ENCODE data around the gene ABLIM2.

Gene ABLIM2

DNA sequence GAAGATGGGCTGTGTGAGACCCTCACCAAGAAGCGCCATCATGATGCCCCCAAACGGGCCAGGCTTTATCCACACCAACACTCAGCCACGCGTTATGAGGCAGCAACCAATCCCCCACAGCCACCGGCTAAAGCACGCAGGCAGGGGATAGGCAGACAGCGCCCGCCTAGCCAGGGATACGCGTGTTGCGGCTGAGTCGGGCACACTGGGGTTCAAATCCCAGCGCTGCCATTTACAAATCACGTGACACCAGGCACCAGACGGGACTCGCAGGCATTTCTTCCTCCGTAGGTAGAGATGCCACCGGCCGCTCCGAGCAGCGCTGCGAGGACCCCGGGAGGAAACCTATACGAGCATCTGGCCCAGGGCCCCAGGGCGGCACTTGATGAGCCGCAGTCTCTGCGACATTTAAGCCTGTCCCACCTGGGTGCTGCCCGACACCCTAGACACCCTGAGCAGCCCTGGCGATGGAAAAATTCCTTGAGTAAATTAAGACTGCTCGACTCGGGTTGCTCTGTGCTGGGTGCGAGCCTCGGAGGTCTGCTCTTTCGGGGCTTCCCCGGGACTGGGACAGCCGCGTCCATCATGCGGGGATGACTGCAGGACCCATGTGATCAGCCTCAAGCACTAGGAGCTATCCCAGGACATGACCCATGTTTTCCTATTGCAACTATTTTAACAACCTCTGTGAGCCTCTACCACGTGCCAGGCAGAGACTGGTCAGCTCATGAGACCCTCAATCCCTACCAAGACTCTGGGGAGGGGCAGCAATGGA lies 6.3 kb downstream of the ABLIM2 start:
- TF ChIP-seq, protein P1, sequence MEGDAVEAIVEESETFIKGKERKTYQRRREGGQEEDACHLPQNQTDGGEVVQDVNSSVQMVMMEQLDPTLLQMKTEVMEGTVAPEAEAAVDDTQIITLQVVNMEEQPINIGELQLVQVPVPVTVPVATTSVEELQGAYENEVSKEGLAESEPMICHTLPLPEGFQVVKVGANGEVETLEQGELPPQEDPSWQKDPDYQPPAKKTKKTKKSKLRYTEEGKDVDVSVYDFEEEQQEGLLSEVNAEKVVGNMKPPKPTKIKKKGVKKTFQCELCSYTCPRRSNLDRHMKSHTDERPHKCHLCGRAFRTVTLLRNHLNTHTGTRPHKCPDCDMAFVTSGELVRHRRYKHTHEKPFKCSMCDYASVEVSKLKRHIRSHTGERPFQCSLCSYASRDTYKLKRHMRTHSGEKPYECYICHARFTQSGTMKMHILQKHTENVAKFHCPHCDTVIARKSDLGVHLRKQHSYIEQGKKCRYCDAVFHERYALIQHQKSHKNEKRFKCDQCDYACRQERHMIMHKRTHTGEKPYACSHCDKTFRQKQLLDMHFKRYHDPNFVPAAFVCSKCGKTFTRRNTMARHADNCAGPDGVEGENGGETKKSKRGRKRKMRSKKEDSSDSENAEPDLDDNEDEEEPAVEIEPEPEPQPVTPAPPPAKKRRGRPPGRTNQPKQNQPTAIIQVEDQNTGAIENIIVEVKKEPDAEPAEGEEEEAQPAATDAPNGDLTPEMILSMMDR (IDR thresholded peaks at IDR 0.05) = no peak

DNA sequence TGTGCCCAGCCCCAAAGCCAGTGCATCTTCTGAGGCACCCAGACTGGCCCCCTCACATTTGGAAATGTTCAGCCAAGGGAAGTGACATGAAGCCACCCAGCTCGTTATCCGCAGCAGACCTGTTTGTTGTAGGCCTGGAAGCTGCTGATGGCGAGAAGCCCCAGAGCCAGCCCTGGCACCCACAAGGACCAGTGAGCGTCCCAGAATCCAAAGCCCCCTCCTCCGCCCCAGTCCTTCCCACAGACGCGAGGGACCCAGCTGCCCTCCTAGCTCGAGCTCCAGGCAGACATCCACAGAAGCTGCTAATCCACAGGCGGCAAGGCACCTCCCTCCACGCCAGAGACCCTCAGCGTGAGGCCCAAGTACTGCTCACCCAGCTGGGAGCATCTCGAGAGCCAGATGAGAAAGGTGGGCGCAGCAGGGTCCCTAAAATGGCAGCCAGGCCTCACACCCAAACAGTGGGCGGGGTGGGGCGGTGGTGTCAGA lies 7.4 kb downstream of the ABLIM2 start:
- TF ChIP-seq, protein P1 (IDR thresholded peaks at IDR 0.05) = no peak

DNA sequence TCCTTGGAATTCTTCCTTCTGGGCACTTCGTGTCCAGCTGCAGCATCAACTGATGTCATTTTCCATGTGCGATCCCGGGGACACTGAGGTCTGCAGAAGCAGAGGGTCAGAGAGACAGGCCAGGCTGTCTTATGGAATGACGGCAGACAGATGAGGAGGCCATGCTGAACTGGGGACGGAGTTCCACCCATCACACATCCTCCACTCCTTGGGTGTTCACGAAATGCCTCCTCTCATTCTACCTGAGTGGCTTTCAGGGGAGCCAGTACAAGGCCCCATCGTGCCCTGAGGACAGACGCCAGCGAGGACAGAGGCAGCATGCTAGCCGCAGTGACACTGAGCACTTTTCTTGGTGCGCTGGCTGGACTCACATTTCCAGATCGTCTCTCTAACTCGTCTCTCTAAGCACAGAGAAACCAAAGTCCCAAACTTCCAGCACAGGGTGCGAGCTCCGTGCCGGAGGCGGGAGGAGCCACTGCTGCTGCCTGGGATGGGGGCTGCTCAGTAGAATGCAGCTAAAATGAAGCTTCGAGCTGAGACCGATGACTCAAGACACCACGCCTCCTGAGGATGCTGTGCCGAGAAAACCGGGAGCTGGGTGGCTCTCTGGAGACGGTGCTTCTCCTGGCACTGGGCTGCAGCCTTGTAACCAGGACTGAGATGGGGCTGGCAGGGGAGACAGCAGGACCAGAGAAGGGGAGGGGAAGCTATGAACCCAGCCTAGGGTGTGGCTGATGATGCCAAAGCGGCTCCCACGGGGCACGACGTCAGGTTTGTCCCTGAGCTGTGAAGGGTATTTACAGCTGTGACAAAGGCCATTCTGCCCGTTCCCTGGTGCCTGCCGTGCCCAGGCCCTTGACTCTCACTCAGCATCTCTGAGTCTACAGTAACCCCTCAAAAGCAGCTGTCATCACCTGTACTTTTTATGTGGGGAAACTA lies 8.2 kb downstream of the ABLIM2 start:
- TF ChIP-seq, protein P1 (IDR thresholded peaks at IDR 0.05) = no peak

DNA sequence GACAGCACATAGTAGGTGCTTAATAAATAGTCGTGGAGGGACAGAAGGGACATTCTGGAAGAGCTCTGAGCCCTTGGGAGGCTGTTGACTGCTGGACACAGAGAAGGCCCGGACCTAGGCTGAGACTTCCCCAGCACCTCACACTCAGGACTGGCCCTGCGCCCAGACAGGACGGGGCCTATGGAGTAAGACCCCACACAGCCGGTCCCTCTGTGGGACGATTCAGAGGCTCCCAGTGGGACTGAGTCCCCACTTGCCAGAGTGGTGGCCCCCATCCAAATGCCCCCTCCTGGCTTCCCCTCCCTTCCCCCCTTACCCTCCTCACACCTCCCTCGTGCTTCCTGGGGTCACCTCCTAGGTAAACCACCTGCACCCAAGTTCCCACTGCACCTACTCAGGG lies 8.9 kb downstream of the ABLIM2 start:
- TF ChIP-seq, protein P1 (IDR thresholded peaks at IDR 0.05) = no peak

DNA sequence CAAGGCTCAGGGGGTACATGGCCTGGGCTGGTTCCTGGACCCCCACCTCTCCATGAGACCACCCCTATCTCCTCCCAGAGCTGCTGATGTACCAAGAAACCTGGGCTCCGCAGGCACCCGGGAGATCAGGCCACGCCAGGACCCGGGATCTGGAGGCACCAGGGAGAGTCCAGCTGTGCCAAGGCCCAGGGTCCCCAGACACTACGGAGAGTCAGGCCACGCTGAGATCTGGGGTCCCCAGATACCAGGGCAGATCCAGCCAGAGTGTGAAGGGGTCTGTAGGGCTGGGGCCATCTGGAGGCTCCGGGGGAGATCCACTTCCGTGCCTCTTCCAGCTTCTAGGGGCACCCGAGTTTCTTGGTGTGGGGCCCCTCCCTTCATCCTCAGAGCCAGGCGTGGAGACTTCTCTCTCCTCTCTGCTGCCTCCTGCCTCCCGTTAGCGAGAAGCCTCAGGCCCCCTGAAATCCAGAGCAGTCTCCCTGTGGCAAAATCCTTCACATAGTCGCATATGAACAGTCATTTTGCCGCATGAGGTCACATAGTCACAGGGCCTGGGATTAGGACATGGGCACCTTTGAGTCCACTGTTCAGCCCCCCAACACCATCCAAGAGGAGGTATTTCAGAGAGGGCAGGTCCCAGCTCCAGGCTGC lies 9.7 kb downstream of the ABLIM2 start:
- TF ChIP-seq, protein P1 (IDR thresholded peaks at IDR 0.05) = no peak

DNA sequence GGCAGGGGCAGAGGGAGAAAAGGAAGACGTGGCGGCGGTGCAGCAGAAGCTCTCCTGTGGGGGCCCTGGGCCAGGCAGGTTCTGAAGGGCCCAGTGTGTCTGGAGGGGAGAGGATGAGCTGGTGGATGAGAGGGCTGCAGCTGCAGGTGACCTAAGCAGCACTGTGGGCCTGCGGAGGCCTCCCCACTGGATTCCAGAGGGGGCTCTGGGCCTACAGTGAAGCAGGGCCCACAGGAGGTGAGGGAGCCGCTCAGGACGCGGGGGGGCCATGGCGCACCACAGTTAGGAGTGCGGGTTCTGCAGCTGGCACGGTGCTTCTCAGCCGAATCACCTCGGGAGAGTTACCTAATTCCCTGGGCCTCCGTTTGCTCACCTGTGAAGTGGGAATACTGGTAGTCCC lies 10.5 kb downstream of the ABLIM2 start:
- TF ChIP-seq, protein P1 (IDR thresholded peaks at IDR 0.05) = no peak
